HepG2 (cell line): ENCODE measurements around the gene SLC7A11. TPM values are rescaled to one million over a fixed set of nuclear protein-coding genes. Genes with fewer than 3 reads are reported as not detected.

Experiments
- FOXA3 ChIP-seq: IDR thresholded peaks from 2 replicates; pipeline ENCODE4 v1.6.1; 2016; ENCODE audit warnings: missing genetic modification reagents, missing compliant biosample characterization
- FOXK1 ChIP-seq: sonication (generic); formaldehyde crosslinking; IDR thresholded peaks from 2 replicates; pipeline ENCODE4 v1.4.0; 2020; ENCODE audit warnings: low read depth, missing genetic modification reagents, borderline replicate concordance
- HBP1 ChIP-seq: IDR thresholded peaks from 2 replicates; pipeline ENCODE4 v1.6.1; 2016; ENCODE audit warnings: low read depth, control low read depth
- KAT7 ChIP-seq: IDR thresholded peaks from 2 replicates; pipeline ENCODE4 v1.6.1; 2018; ENCODE audit warnings: borderline replicate concordance, missing compliant biosample characterization
- MAFG ChIP-seq: sonication (generic); formaldehyde crosslinking; IDR thresholded peaks from 2 replicates; pipeline ENCODE4 v1.5.1; 2020; ENCODE audit warnings: mild to moderate bottlenecking, missing genetic modification reagents
- RERE ChIP-seq: IDR thresholded peaks from 2 replicates; pipeline ENCODE4 v1.6.1; 2016; ENCODE audit warnings: low read depth, missing genetic modification reagents, missing compliant biosample characterization
- SIX1 ChIP-seq: sonication (generic); formaldehyde crosslinking; IDR thresholded peaks from 2 replicates; pipeline ENCODE4 v1.4.0; 2020; ENCODE audit warnings: missing genetic modification reagents, borderline replicate concordance
- ZBTB33 ChIP-seq: sonication (generic); formaldehyde crosslinking; IDR thresholded peaks from 2 replicates; pipeline ENCODE4 v1.4.0; 2020; ENCODE audit warnings: missing genetic modification reagents
- ZGPAT ChIP-seq: IDR thresholded peaks from 2 replicates; pipeline ENCODE4 v1.6.1; 2016; ENCODE audit warnings: mild to moderate bottlenecking
- ZKSCAN8 ChIP-seq: IDR thresholded peaks from 2 replicates; pipeline ENCODE4 v1.6.1; 2016; ENCODE audit warnings: borderline replicate concordance, missing genetic modification reagents, missing compliant biosample characterization
- ZNF124 ChIP-seq: sonication (generic); formaldehyde crosslinking; IDR thresholded peaks from 2 replicates; pipeline ENCODE4 v1.4.0; 2020; ENCODE audit warnings: missing genetic modification reagents
- ZNF18 ChIP-seq: sonication (generic); formaldehyde crosslinking; IDR thresholded peaks from 2 replicates; pipeline ENCODE4 v1.8.0; 2022; ENCODE audit warnings: mild to moderate bottlenecking, missing genetic modification reagents; ENCODE audit not compliant: insufficient replicate concordance
- ZNF264 ChIP-seq: sonication (generic); formaldehyde crosslinking; IDR thresholded peaks from 2 replicates; pipeline ENCODE4 v1.4.0; 2020; ENCODE audit warnings: missing genetic modification reagents
- ZNF644 ChIP-seq: IDR thresholded peaks from 2 replicates; pipeline ENCODE4 v1.6.1; 2016; ENCODE audit warnings: low read depth
- ZNF839 ChIP-seq: sonication (generic); formaldehyde crosslinking; IDR thresholded peaks from 2 replicates; pipeline ENCODE4 v1.4.0; 2020; ENCODE audit warnings: missing genetic modification reagents, mild to moderate bottlenecking, borderline replicate concordance
- ZSCAN9 ChIP-seq: IDR thresholded peaks from 2 replicates; pipeline ENCODE4 v1.6.1; 2016; ENCODE audit warnings: borderline replicate concordance
- polyA plus RNA-seq, 8 experiments: library from polyadenylated mRNA; depleted of rRNA in 3 of 8; stranded (reverse) in 7 of 8; unstranded in 1 of 8; fragments of >200 nt; fragmentation: Illumina TruSeq in 4 of 8; extraction: Trizol in 4 of 8; gene quantifications; 2 replicates each; pipeline versions ENCODE4 v1.2.1 to v1.2.3, GENCODE V29; 2011 to 2016; ENCODE audit warnings: low read depth in 4 of 8, missing spikeins in 1 of 8, mixed read lengths in 1 of 8; ENCODE audit not compliant: insufficient read depth in 1 of 8
- total RNA-seq, 5 experiments: library from RNA; depleted of rRNA; stranded (reverse); fragments of >200 nt; fragmentation: Illumina TruSeq; extraction: Trizol; gene quantifications; 2 replicates each; pipeline ENCODE4 v1.2.3, GENCODE V29; 2016; ENCODE audit warnings: low read depth in 1 of 5

The SLC7A11 gene
- total and polyA plus RNA-seq, 2 of the 13 experiments (the other 11 are each of a cell fraction or from before 2014, with no cell fraction given): 15.7 to 17.5 TPM

GRCh38 chr4:138242076-138242833, at the start of gene SLC7A11 (continued):
- TF ChIP-seq RERE (CRISPR knock-in tag) (peak; percentile 18; the same call in 1 of the 2 replicates), ZNF264 (peak; percentile 54), SIX1 (peak; percentile 41), ZNF644 (CRISPR knock-in tag) (peak; percentile 11; the same call in 1 of the 2 replicates), ZBTB33 (0 out of 2 replicates have a peak, but pooled peaks have one; percentile 31), FOXA3 (CRISPR knock-in tag) (peak; percentile 68; the same call in 1 of the 2 replicates), KAT7 (CRISPR knock-in tag) (0 out of 2 replicates have a peak, but pooled peaks have one; percentile 13), ZNF18 (no peak), ZGPAT (peak; percentile 79), FOXK1 (CRISPR knock-in tag) (peak; percentile 69; the same call in 1 of the 2 replicates), ZNF839 (CRISPR knock-in tag) (no peak), ZKSCAN8 (CRISPR knock-in tag) (peak; percentile 23; the same call in 1 of the 2 replicates), ZNF124 (CRISPR knock-in tag) (peak; percentile 79; the same call in 1 of the 2 replicates), HBP1 (CRISPR knock-in tag) (no peak), ZSCAN9 (CRISPR knock-in tag) (peak; percentile 72), MAFG (peak; percentile 97)
